WERI-Rb-1 (cell line): ENCODE results near the gene BCL2L2.

ENCODE experiments used
- DNase-seq: peaks from one replicate; pipeline ENCODE4 v3.0.0-alpha.2; 2020
- H3K27ac ChIP-seq: fragments of 250-450 bp; sonication (Bioruptor Pico); 2 replicates; pipeline ENCODE4 v1.5.1; 2020; ENCODE audit warnings: mild to moderate bottlenecking, moderate library complexity
- H3K27me3 ChIP-seq: fragments of 250-450 bp; sonication (Bioruptor Pico); 2 replicates; pipeline ENCODE4 v1.5.1; 2021; ENCODE audit warnings: mild to moderate bottlenecking, low read depth, moderate library complexity; ENCODE audit not compliant: insufficient read depth, severe bottlenecking
- H3K36me3 ChIP-seq: fragments of 250-450 bp; sonication (Bioruptor Pico); 2 replicates; pipeline ENCODE4 v1.5.1; 2020; ENCODE audit warnings: mild to moderate bottlenecking, moderate library complexity
- H3K4me3 ChIP-seq: 2 replicates; pipeline ENCODE4 v1.5.1; 2011; ENCODE audit warnings: low read depth, mild to moderate bottlenecking, control low read depth, low read length
- H3K9me3 ChIP-seq: fragments of 250-450 bp; sonication (Bioruptor Pico); 2 replicates; pipeline ENCODE4 v1.5.1; 2021; ENCODE audit warnings: mild to moderate bottlenecking, moderate library complexity; ENCODE audit not compliant: severe bottlenecking
- TF ChIP-seq, protein P1 (sequence below): IDR thresholded peaks from 2 replicates; pipeline ENCODE4 v1.5.1; 2011; ENCODE audit warnings: low read depth, mild to moderate bottlenecking, control low read depth, inconsistent platforms, low read length

Gene BCL2L2

DNA sequence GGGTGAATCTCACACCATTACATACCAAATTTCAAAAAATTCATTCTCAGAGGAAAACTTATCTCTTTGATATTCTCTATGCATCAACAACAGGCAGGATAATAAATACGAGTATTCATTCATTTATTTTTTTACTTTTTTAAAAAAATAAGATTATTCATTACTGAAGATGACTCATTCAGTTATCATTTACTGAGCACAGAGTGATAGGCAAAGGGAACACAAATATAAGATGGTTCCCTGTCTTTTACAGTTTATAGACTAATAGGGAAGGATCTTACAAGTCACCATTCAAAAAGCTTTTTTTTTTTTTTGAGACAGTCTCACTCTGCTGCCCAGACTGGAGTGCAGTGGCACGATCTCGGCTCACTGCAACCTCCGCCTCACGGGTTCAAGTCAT, 9.7 kb downstream of the BCL2L2 start:
- no peaks in the 10 kb centered on the region for H3K9me3 ChIP-seq
- no peak for DNase-seq
- H3K4me3 ChIP-seq = no peak overlapping the region
- no peak overlapping the region for H3K27ac ChIP-seq
- TF ChIP-seq, protein P1, sequence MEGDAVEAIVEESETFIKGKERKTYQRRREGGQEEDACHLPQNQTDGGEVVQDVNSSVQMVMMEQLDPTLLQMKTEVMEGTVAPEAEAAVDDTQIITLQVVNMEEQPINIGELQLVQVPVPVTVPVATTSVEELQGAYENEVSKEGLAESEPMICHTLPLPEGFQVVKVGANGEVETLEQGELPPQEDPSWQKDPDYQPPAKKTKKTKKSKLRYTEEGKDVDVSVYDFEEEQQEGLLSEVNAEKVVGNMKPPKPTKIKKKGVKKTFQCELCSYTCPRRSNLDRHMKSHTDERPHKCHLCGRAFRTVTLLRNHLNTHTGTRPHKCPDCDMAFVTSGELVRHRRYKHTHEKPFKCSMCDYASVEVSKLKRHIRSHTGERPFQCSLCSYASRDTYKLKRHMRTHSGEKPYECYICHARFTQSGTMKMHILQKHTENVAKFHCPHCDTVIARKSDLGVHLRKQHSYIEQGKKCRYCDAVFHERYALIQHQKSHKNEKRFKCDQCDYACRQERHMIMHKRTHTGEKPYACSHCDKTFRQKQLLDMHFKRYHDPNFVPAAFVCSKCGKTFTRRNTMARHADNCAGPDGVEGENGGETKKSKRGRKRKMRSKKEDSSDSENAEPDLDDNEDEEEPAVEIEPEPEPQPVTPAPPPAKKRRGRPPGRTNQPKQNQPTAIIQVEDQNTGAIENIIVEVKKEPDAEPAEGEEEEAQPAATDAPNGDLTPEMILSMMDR = no peak
- H3K27me3 ChIP-seq = no peaks in the 10 kb centered on the region
- peaks cover 15% of the 10 kb centered on the region for H3K36me3 ChIP-seq

DNA sequence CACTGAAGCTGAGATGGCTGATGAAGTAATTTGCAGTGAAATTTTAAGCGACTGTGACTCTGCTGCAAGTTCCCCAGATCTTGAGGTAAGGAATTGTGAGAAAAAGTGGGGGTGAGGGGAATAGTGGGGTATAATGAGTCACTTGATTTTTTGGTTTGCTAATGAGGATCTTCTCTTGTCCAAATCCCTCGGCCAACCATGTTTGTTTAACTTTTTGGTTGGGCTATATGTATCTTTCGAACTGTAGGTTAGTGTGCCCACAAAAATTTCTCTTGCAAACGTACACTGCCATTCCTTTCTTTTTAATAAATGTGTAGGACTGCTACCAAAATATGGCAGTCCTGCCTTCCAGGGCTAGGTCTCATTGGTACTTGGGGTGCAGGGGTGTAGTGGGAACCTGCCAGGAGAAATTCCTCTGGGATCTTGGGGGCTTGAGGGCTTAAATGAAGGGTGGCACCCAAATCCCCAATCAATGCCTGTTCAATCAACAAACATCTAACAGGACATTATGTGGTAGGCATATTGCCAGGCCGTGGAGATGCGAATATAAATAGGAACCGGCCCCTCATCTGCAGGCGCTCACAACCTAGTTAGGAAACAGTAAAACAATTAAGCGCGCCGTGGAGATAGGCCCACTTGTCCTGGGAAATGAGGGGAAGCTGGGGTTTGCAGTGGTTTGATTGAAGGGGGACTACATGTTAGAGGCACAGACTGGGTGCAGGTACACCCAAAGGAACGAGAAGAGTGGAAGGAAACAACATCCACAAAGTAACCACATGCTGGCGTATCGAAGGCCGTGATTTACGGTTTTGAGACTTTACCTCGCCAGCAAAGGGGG, 13.3 kb downstream of the BCL2L2 start:
- peak overlapping the region; percentile 78 for H3K27ac ChIP-seq
- no peaks in the 10 kb centered on the region for H3K27me3 ChIP-seq
- TF ChIP-seq, protein P1 = no peak
- no peak for DNase-seq
- H3K36me3 ChIP-seq = peaks cover 39% of the 10 kb centered on the region
- H3K9me3 ChIP-seq = no peaks in the 10 kb centered on the region
- peak overlapping the region; percentile 52 for H3K4me3 ChIP-seq

DNA sequence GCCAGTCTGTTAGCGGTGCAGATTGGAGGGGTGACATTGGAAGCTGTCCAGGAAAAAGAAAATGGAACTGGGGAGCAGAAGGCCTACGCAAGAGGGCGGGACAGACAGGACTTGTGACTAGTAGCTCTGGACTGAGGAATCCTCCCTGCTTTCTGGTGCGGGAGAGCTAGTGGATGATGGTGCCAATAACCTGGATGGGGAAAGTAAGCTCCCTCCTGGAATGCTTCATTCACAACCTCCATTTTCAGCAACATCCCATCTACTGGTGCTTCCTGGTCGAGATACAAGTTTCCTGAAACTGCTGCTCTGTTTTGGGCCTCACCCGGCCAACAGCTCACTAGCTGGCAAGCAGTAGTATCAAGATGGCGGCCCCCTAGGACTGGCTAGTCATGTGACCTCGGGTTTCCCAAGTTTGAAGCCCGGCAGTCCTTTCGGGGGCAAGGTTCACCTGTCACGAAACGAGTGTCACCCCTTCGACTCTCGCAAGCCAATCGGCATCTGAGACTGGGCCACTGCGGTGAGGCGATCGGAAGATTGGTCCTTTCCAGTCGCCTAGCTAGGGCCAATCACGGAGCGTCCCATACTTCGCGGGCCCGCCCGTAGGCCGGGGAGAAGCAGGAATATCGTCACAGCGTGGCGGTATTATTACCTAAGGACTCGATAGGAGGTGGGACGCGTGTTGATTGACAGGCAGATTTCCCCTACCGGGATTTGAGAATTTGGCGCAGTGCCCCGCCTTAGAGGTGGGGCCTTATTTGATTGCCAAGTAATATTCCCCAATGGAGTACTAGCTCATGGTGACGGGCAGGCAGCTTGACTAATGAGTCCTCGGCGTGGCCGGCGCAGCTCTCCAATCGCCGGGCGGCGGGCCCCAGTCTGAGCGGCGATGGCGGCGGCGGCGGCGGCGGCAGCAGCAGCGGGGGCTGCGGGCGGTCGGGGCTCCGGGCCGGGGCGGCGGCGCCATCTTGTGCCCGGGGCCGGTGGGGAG, 14.2 kb downstream of the BCL2L2 start, which contains the start of gene PABPN1:
Gene PABPN1 (plus strand): TSS at position 874 of the 988 bp plus-strand sequence. CDS start 13 bp downstream, at position 887.
- peak; percentile 99 for DNase-seq
- Histone ChIP-seq H3K4me3 (peak within 1 kb of the TSS; percentile 95), H3K27me3 (no peaks in the 10 kb centered on the region), H3K27ac (peak within 1 kb of the TSS; percentile 99), H3K9me3 (no peaks in the 10 kb centered on the region), H3K36me3 (peaks cover 38% of the 10 kb centered on the region)
- TF ChIP-seq, protein P1 = no peak

DNA sequence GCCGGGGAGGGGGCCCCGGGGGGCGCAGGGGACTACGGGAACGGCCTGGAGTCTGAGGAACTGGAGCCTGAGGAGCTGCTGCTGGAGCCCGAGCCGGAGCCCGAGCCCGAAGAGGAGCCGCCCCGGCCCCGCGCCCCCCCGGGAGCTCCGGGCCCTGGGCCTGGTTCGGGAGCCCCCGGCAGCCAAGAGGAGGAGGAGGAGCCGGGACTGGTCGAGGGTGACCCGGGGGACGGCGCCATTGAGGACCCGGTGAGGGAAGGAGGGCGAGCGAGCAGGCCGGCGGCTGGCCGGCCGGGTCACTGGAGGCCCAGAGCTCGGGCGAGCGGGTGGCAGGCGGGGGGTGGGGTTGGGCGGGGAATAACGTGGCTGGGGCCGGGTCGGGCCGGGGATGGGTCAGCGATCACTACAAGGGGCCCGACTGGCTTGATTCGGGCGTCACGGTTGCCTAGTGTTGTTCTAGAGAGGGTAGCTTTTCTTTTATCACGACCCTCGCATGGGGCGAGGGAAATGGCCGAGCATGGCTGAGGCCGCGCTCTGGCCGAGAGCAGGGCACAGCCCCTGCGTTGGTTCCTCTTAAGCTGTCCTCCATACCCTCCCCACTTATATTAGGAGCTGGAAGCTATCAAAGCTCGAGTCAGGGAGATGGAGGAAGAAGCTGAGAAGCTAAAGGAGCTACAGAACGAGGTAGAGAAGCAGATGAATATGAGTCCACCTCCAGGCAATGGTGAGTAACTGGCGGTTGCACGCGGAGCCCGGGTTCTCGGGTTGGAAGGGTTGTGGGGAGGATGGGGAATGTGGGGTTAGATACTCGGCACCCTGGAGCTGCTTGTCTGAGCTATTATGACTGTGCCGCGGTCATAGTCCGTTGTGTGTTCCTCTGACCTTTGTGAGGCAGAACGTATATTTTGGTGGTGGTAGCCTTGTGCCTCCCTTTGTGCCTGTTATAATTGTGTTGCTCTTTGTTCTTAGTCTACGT, 15.2 kb downstream of the BCL2L2 start:
- TF ChIP-seq, protein P1 = no peak
- no peak for DNase-seq
- peak overlapping the region; percentile 95 for H3K4me3 ChIP-seq

More for the DNA sequence above, 15.2 kb downstream of the BCL2L2 start:
- peak overlapping the region; percentile 99 for H3K27ac ChIP-seq
- H3K9me3 ChIP-seq = no peaks in the 10 kb centered on the region
- no peaks in the 10 kb centered on the region for H3K27me3 ChIP-seq
- peaks cover 43% of the 10 kb centered on the region for H3K36me3 ChIP-seq
